Measurements from ENCODE around the gene KRTAP13-3.

KRTAP13-3 gene

GRCh38 chr21:30425826-30426225, at the start of gene KRTAP13-3:
KRTAP13-3 (minus strand) TSS chr21:30425926; CDS start chr21:30425912, 14 bp downstream.
- no peak for DNase-seq

- DNase-seq, result no peak
These were observed 43.4 kb upstream of the KRTAP13-3 start for GRCh38 chr21:30468900-30469714.

GRCh38 chr21:30463713-30464112, 38.0 kb upstream of the KRTAP13-3 start:
- DNase-seq, result no peak

GRCh38 chr21:30448514-30448913, 22.8 kb upstream of the KRTAP13-3 start:
- DNase-seq, result no peak

- no peak for DNase-seq
These were observed 21.3 kb upstream of the KRTAP13-3 start for GRCh38 chr21:30447056-30447455.

- no peak for DNase-seq
These were observed 18.5 kb upstream of the KRTAP13-3 start for GRCh38 chr21:30444204-30444603.

GRCh38 chr21:30443226-30443625, 17.5 kb upstream of the KRTAP13-3 start:
- no peak for DNase-seq

GRCh38 chr21:30439975-30440374, 14.2 kb upstream of the KRTAP13-3 start, which contains the start of gene KRTAP15-1:
KRTAP15-1 (plus strand) TSS chr21:30440275; CDS start chr21:30440328, 53 bp downstream.
- DNase-seq, result no peak

- no peak for DNase-seq
These were observed 11.4 kb upstream of the KRTAP13-3 start for GRCh38 chr21:30437010-30437565.

GRCh38 chr21:30434033-30434631, 8.4 kb upstream of the KRTAP13-3 start:
- DNase-seq, result no peak

GRCh38 chr21:30430170-30430655, 4.5 kb upstream of the KRTAP13-3 start, which contains the start of gene KRTAP13-4:
KRTAP13-4 (plus strand) TSS chr21:30430220; CDS start chr21:30430276, 56 bp downstream.
- no peak for DNase-seq

- DNase-seq, result no peak
These were observed 1.0 kb upstream of the KRTAP13-3 start for GRCh38 chr21:30426731-30427130.

GRCh38 chr21:30415993-30416392, 9.7 kb downstream of the KRTAP13-3 start:
- no peak for DNase-seq

GRCh38 chr21:30408782-30409494, 16.8 kb downstream of the KRTAP13-3 start:
- no peak for DNase-seq

- no peak for DNase-seq
These were observed 30.0 kb downstream of the KRTAP13-3 start, which contains the start of gene KRTAP13-1 for GRCh38 chr21:30395731-30396130. KRTAP13-1 (plus strand) TSS chr21:30396031; CDS start chr21:30396087, 56 bp downstream.

GRCh38 chr21:30391492-30392025, 34.2 kb downstream of the KRTAP13-3 start:
- no peak for DNase-seq

- DNase-seq, result no peak
These were observed 43.5 kb downstream of the KRTAP13-3 start for GRCh38 chr21:30382201-30382600.
